H9 (cell line): ENCODE data around the gene DIP2C. TPM values are rescaled to one million over a fixed set of nuclear protein-coding genes. Genes with fewer than 3 reads are reported as not detected.

Source experiments
- DNase-seq: peaks from one replicate; pipeline ENCODE4 v3.0.0-alpha.2; 2017
- H2AFZ ChIP-seq: one replicate; pipeline ENCODE4 v1.6.1; 2013; ENCODE audit warnings: mild to moderate bottlenecking, low read length, control low read depth, moderate library complexity
- H2AK5ac ChIP-seq: 2 replicates; pipeline ENCODE4 v1.6.1; 2013; ENCODE audit warnings: low read length, control low read depth, mixed read lengths; ENCODE audit not compliant: insufficient read length
- H2BK120ac ChIP-seq: one replicate; pipeline ENCODE4 v1.6.1; 2013; ENCODE audit warnings: low read depth, mild to moderate bottlenecking, low read length, control low read depth, inconsistent platforms; ENCODE audit not compliant: poor library complexity, severe bottlenecking
- H2BK12ac ChIP-seq: 2 replicates; pipeline ENCODE4 v1.6.1; 2013; ENCODE audit warnings: low read length, control low read depth, mixed read lengths, low read depth; ENCODE audit not compliant: insufficient read length
- H2BK15ac ChIP-seq: 2 replicates; pipeline ENCODE4 v1.6.1; 2013; ENCODE audit warnings: low read depth, low read length, control low read depth
- H2BK20ac ChIP-seq: one replicate; pipeline ENCODE4 v1.6.1; 2013; ENCODE audit warnings: low read depth, mild to moderate bottlenecking, low read length, control low read depth, inconsistent platforms; ENCODE audit not compliant: poor library complexity, severe bottlenecking
- H2BK5ac ChIP-seq: 2 replicates; pipeline ENCODE4 v1.6.1; 2013; ENCODE audit warnings: low read length, control low read depth, mixed read lengths; ENCODE audit not compliant: insufficient read length
- H3K14ac ChIP-seq: 2 replicates; pipeline ENCODE4 v1.6.1; 2013; ENCODE audit warnings: low read length, control low read depth; ENCODE audit not compliant: insufficient read depth
- H3K18ac ChIP-seq: 2 replicates; pipeline ENCODE4 v1.6.1; 2013; ENCODE audit warnings: low read depth, mild to moderate bottlenecking, mixed read lengths, low read length, control low read depth; ENCODE audit not compliant: insufficient read length
- H3K23ac ChIP-seq: 2 replicates; pipeline ENCODE4 v1.6.1; 2013; ENCODE audit warnings: low read length, control low read depth, mixed read lengths, low read depth; ENCODE audit not compliant: insufficient read length
- H3K23me2 ChIP-seq: 2 replicates; pipeline ENCODE4 v1.6.1; 2013; ENCODE audit warnings: low read depth, mild to moderate bottlenecking, mixed read lengths, low read length, control low read depth; ENCODE audit not compliant: insufficient read length, poor library complexity, severe bottlenecking
- H3K27ac ChIP-seq: 2 replicates; pipeline ENCODE4 v1.5.1; 2013; ENCODE audit warnings: low read length, control low read depth, mixed read lengths, low read depth; ENCODE audit not compliant: insufficient read length
- H3K27me3 ChIP-seq: 2 replicates; pipeline ENCODE4 v1.6.1; 2013; ENCODE audit warnings: low read length, control low read depth, inconsistent platforms; ENCODE audit not compliant: insufficient read depth
- H3K4ac ChIP-seq: 2 replicates; pipeline ENCODE4 v1.6.1; 2013; ENCODE audit warnings: low read depth, mild to moderate bottlenecking, control low read depth, inconsistent platforms, low read length, moderate library complexity
- H3K4me1 ChIP-seq: 2 replicates; pipeline ENCODE4 v1.6.1; 2013; ENCODE audit warnings: low read length, control low read depth, inconsistent platforms; ENCODE audit not compliant: insufficient read depth
- H3K4me2 ChIP-seq: 2 replicates; pipeline ENCODE4 v1.6.1; 2013; ENCODE audit warnings: low read length, control low read depth, mixed read lengths; ENCODE audit not compliant: insufficient read length, insufficient read depth
- H3K56ac ChIP-seq: 2 replicates; pipeline ENCODE4 v1.6.1; 2013; ENCODE audit warnings: low read depth, mild to moderate bottlenecking, mixed read lengths, low read length, control low read depth; ENCODE audit not compliant: insufficient read length
- H3K79me1 ChIP-seq: 2 replicates; pipeline ENCODE4 v1.6.1; 2013; ENCODE audit warnings: low read depth, mild to moderate bottlenecking, moderate library complexity, low read length, control low read depth, inconsistent platforms; ENCODE audit not compliant: insufficient read depth, poor library complexity, severe bottlenecking
- H3K79me2 ChIP-seq: 2 replicates; pipeline ENCODE4 v1.6.1; 2013; ENCODE audit warnings: low read length, control low read depth, inconsistent platforms; ENCODE audit not compliant: insufficient read depth
- H3K9ac ChIP-seq: 2 replicates; pipeline ENCODE4 v1.6.1; 2013; ENCODE audit warnings: low read length, control low read depth, mixed read lengths; ENCODE audit not compliant: insufficient read length; ENCODE audit errors: extremely low read depth
- H3K9me3 ChIP-seq: one replicate; pipeline ENCODE4 v1.6.1; 2013; ENCODE audit warnings: low read depth, low read length, inconsistent platforms; ENCODE audit not compliant: control insufficient read depth
- H3T11ph ChIP-seq: one replicate; pipeline ENCODE4 v1.6.1; 2013; ENCODE audit warnings: mild to moderate bottlenecking, low read length, control low read depth, inconsistent platforms
- H4K20me1 ChIP-seq: one replicate; pipeline ENCODE4 v1.6.1; 2013; ENCODE audit not compliant: control insufficient read depth, insufficient read length, insufficient read depth
- H4K5ac ChIP-seq: 2 replicates; pipeline ENCODE4 v1.6.1; 2013; ENCODE audit warnings: low read depth, mild to moderate bottlenecking, mixed read lengths, low read length, control low read depth; ENCODE audit not compliant: insufficient read length
- H4K8ac ChIP-seq: replicated peaks from 2 replicates; pipeline ENCODE4 v1.6.1; 2013; ENCODE audit warnings: low read length, control low read depth, mixed read lengths, low read depth; ENCODE audit not compliant: insufficient read length
- H4K91ac ChIP-seq: 2 replicates; pipeline ENCODE4 v1.6.1; 2013; ENCODE audit warnings: low read depth, mild to moderate bottlenecking, moderate library complexity, mixed read lengths, low read length, control low read depth; ENCODE audit not compliant: insufficient read length
- H3K27ac Mint-ChIP-seq, 3 experiments: 2 replicates in 2 of 3; 3 replicates in 1 of 3; pipeline ENCODE4 v1.8.0; 2020 to 2021; ENCODE audit warnings: mixed read lengths in 3 of 3, mild to moderate bottlenecking in 1 of 3, moderate library complexity in 1 of 3
- H3K27me3 Mint-ChIP-seq: 2 replicates; pipeline ENCODE4 v1.8.0; 2021; ENCODE audit warnings: low read depth, mild to moderate bottlenecking, moderate library complexity, mixed read lengths
- H3K36me3 Mint-ChIP-seq, 3 experiments: 2 replicates in 2 of 3; 3 replicates in 1 of 3; pipeline ENCODE4 v1.8.0; 2020 to 2021; ENCODE audit warnings: low read depth in 3 of 3, mixed read lengths in 3 of 3; ENCODE audit not compliant: insufficient read depth in 1 of 3
- H3K4me1 Mint-ChIP-seq, 2 experiments: 2 replicates each; pipeline ENCODE4 v1.8.0; 2020; ENCODE audit warnings: mixed read lengths in 2 of 2
- H3K4me3 Mint-ChIP-seq, 2 experiments: 2 replicates in 1 of 2; 3 replicates in 1 of 2; pipeline ENCODE4 v1.8.0; 2020 to 2021; ENCODE audit warnings: mild to moderate bottlenecking in 2 of 2, mixed read lengths in 2 of 2, moderate library complexity in 1 of 2
- H3K9me3 Mint-ChIP-seq, 2 experiments: 2 replicates in 1 of 2; 3 replicates in 1 of 2; pipeline ENCODE4 v1.8.0; 2020; ENCODE audit warnings: mild to moderate bottlenecking in 2 of 2, mixed read lengths in 2 of 2, moderate library complexity in 1 of 2
- CTCF ChIP-seq: fragments of 200-600 bp; sonication (generic); conservative IDR thresholded peaks from 3 replicates; pipeline ENCODE4 v1.8.0; 2021; ENCODE audit warnings: antibody characterized with exemption, mild to moderate bottlenecking
- WGBS: extraction: QIAGEN DNeasy Blood & Tissue Kit; methylation state at CpG from one replicate; pipeline ENCODE4 v1.1.7; 2013; ENCODE audit warnings: missing lambda C conversion rate, low lambda C conversion rate, mixed read lengths; ENCODE audit not compliant: insufficient read length; ENCODE audit errors: extremely low coverage; 5-methylcytosine and 5-hydroxymethylcytosine counted together
- total RNA-seq: library from RNA; stranded (reverse); gene quantifications from 2 replicates; pipeline ENCODE4 v1.2.1, GENCODE V29; 2021

DIP2C gene
- total RNA-seq, 1 experiment from 2014 or later, result 7.9 TPM

GRCh38 chr10:481628-482027, 207.8 kb downstream of the DIP2C start:
- DNase-seq, result peak; percentile 17
- no peak overlapping the region for H2BK12ac ChIP-seq

More at GRCh38 chr10:481628-482027, 207.8 kb downstream of the DIP2C start:
- Mint-ChIP-seq H3K27ac (peak overlapping the region in 1 of 3 experiments; percentile 94; a peak in 1 of 7 replicates), H3K9me3 (peaks cover 12 to 17% of the 10 kb centered on the region in 2 experiments), H3K4me3 (no peak overlapping the region), H3K27me3 (peaks cover 4% of the 10 kb centered on the region; the same call in 1 of the 2 replicates), H3K36me3 (peaks cover 10 to 23% (median 10%) of the 10 kb centered on the region in 3 experiments), H3K4me1 (peaks cover 15 to 16% of the 10 kb centered on the region in 2 experiments)
- Histone ChIP-seq H3K4me1 (peaks cover 2% of the 10 kb centered on the region; the same call in 1 of the 2 replicates), H3K23me2 (no peaks in the 10 kb centered on the region), H4K20me1 (no peaks in the 10 kb centered on the region), H3K9ac (no peak overlapping the region), H3K27ac (no peak overlapping the region), H3K79me1 (no peaks in the 10 kb centered on the region), H2AFZ (no peak overlapping the region), H3K18ac (no peak overlapping the region), H4K91ac (no peak overlapping the region), H3T11ph (no peak overlapping the region), H3K4me2 (no peak overlapping the region), H4K5ac (no peak overlapping the region), H3K9me3 (no peaks in the 10 kb centered on the region), H2BK20ac (no peak overlapping the region), H3K14ac (no peak overlapping the region; the same call in 1 of the 2 replicates), H3K4ac (no peak overlapping the region), H2BK5ac (no peak overlapping the region), H3K79me2 (no peaks in the 10 kb centered on the region), H2BK15ac (no peak overlapping the region), H3K23ac (no peak overlapping the region), H3K56ac (no peak overlapping the region), H2AK5ac (no peak overlapping the region), H2BK120ac (no peak overlapping the region), H4K8ac (no peak overlapping the region), H3K27me3 (no peaks in the 10 kb centered on the region)
- no CpG with 5 or more reads among the region's 15 CpGs for WGBS
- no peak for TF ChIP-seq CTCF
